ENCODE measurements around the gene RFNG. TPM values are rescaled to one million over a fixed set of nuclear protein-coding genes. Genes with fewer than 3 reads are reported as not detected.

The RFNG gene
- total and polyA plus RNA-seq, 8 donors, result 12.5 to 66.5 (median 27.1) TPM

DNA sequence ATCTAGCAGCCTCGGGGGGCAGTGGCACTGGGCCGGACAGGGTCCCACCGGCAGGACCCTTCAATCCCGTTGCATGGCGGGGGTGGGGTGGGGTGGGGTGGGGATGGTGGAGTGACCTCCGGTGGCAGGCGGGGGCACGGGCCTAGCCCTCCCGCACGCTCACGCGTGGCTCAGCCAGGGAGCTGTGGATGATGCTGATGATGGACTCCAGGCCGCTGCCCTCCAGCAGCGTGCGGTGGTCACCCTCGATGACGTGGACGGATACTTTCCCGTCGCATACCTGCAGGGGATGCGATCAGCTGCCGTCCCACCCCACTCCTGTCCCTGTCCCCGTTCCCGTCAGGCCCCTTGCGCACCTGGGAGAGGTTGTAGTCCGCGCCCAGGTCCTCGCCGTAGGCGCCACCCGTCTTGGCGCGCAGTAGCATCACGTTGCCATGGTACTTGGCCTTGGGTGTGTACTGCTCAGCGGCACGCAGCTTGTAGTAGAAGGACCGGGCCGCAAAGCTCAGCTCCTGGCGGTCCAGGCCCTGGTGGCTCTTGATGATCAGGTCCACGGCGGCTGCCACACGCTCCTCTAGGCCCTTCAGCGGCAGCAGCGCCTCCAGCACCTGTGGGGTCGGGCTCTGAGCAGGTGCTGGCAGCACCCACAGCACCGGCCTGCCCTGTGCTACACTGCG is 27.5 kb upstream of the RFNG start:
- H3K4me1 ChIP-seq, result no peaks in the 10 kb centered on the region
- TF ChIP-seq, protein P1, sequence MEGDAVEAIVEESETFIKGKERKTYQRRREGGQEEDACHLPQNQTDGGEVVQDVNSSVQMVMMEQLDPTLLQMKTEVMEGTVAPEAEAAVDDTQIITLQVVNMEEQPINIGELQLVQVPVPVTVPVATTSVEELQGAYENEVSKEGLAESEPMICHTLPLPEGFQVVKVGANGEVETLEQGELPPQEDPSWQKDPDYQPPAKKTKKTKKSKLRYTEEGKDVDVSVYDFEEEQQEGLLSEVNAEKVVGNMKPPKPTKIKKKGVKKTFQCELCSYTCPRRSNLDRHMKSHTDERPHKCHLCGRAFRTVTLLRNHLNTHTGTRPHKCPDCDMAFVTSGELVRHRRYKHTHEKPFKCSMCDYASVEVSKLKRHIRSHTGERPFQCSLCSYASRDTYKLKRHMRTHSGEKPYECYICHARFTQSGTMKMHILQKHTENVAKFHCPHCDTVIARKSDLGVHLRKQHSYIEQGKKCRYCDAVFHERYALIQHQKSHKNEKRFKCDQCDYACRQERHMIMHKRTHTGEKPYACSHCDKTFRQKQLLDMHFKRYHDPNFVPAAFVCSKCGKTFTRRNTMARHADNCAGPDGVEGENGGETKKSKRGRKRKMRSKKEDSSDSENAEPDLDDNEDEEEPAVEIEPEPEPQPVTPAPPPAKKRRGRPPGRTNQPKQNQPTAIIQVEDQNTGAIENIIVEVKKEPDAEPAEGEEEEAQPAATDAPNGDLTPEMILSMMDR (IDR thresholded peaks at IDR 0.05), result no peak
- no peak for TF ChIP-seq POLR2A (IDR thresholded peaks at IDR 0.05)
- H3K4me3 ChIP-seq, result no peak overlapping the region
- 91 to 92% (median 92%) methylated on average over 28 to 47 of the region's 47 CpGs for WGBS, 5 donors
- H3K27me3 ChIP-seq, result no peaks in the 10 kb centered on the region
- DNase-seq, result no peak
- no peaks in the 10 kb centered on the region for H3K9me3 ChIP-seq
- peaks cover 52 to 66% (median 64%) of the 10 kb centered on the region in 4 donors for H3K36me3 ChIP-seq
- intact Hi-C loops (cut with DNase I; ENCODE audit: low total_unique reads), result no loop called here
- no peak overlapping the region for H3K27ac ChIP-seq

GRCh38 chr17:82078433-82078832 is 26.8 kb upstream of the RFNG start:
- H3K27me3 ChIP-seq, result no peaks in the 10 kb centered on the region
- peaks cover 45 to 59% (median 57%) of the 10 kb centered on the region in 4 donors for H3K36me3 ChIP-seq
- 80 to 92% (median 92%) methylated on average over 7 to 18 of the region's 18 CpGs for WGBS, 5 donors
- H3K4me3 ChIP-seq, result no peak overlapping the region
- no peaks in the 10 kb centered on the region for H3K4me1 ChIP-seq
- DNase-seq, result no peak
- H3K27ac ChIP-seq, result no peak overlapping the region
- H3K9me3 ChIP-seq, result no peaks in the 10 kb centered on the region
- no peak for TF ChIP-seq POLR2AphosphoS5 (IDR thresholded peaks at IDR 0.05)
- TF ChIP-seq POLR2A (IDR thresholded peaks at IDR 0.05), result no peak
- no peak for TF ChIP-seq EP300 (IDR thresholded peaks at IDR 0.05)
- TF ChIP-seq, protein P1 (IDR thresholded peaks at IDR 0.05), result no peak
- intact Hi-C loops (cut with DNase I; ENCODE audit: low total_unique reads), result no loop called here

DNA sequence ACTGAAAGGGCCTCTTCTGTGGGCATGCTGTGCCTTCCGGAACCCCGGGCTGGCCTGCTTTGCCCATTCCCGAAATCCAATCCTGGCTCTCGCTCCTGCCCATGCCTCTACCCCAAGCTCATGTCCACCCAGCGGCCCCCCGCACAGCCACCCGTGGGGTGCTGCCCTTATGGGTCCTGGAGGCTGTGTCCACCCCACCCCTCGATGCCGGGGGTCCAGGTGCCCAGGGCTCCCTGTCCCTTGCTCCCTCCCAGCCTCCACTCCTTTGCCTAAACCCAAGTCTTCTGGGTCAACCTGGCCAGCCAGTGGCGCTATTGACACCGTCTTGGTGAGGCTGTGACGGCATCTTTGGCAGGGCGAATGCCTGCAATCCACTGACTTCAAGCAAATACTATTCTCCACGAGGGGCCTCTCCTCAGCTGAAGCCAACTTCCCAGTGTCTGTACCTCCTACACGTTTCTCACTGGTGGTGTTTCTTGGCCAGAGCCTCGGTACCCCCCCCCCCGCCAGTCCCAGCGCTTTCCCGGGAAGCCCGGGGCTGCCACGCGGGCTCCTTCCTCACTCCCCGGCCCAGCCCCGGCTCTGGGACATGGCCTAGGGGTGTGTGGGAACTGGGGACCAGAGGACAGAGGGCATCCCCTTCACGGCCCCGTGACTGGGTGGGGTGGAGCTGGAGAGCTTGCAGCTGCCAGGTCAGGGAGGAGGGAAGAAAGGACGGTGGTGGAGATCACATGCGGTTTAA is 26.2 kb upstream of the RFNG start:
- DNase-seq, result peak in 1 of 2 donors; percentile 73
- intact Hi-C loops (cut with DNase I; ENCODE audit: low total_unique reads), result no loop called here
- peaks cover 39 to 53% (median 50%) of the 10 kb centered on the region in 4 donors for H3K36me3 ChIP-seq
- H3K4me1 ChIP-seq, result no peaks in the 10 kb centered on the region
- WGBS, 5 donors, result 67 to 75% (median 70%) methylated on average over 25 to 28 of the region's 28 CpGs
- no peak overlapping the region for H3K27ac ChIP-seq
- H3K4me3 ChIP-seq, result no peak overlapping the region
- H3K9me3 ChIP-seq, result no peaks in the 10 kb centered on the region
- H3K27me3 ChIP-seq, result no peaks in the 10 kb centered on the region
- TF ChIP-seq EP300 (IDR thresholded peaks at IDR 0.05) (no peak), POLR2AphosphoS5 (IDR thresholded peaks at IDR 0.05) (no peak), POLR2A (IDR thresholded peaks at IDR 0.05) (no peak)
- TF ChIP-seq, protein P1 (IDR thresholded peaks at IDR 0.05), result no peak

DNA sequence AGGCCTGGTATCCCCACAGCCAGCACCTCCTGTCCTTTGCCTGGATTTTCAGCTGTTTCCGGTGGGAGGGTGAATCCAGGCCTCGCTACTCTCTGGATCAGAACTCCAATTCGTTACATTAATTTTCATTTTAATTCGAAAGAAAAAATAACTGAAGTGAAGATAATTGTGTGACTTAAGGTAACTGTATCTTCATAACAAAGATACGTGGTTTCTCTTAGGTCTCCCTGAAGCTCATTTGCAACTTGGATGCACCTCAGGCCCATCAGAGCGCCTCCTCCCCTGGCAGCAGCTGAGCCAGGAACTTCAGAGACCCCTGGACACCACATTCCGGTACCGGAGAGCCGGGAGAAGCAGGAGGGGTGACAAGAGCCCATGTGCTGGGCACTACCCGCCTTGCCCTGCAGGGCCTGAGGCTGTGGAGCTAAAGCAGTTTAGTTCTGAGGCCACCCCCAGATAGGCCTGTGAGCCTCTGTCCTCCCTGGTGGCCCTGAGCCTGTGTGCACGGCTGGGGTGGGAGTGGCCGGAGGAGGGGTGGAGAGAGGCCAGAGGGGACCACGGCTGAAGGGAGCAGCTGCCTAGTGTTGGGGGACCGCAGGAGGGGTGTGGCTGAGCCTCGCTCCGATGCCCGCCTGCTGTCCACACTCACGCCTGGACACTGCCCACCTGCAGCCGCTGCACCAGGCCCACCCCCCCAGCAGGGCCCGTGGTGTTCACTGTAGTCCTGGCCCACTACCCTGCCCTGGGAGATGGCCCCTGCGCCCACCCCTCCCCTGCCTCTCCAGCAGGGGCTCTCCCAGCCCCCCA is 25.4 kb upstream of the RFNG start:
- Histone ChIP-seq H3K36me3 (peaks cover 31 to 45% (median 42%) of the 10 kb centered on the region in 4 donors), H3K27me3 (no peaks in the 10 kb centered on the region), H3K4me1 (no peaks in the 10 kb centered on the region), H3K9me3 (no peaks in the 10 kb centered on the region), H3K4me3 (no peak overlapping the region), H3K27ac (no peak overlapping the region)
- peak in 1 of 2 donors; percentile 34 for DNase-seq
- TF ChIP-seq POLR2AphosphoS5 (IDR thresholded peaks at IDR 0.05), result no peak
- TF ChIP-seq, protein P1 (IDR thresholded peaks at IDR 0.05), result no peak
- no peak for TF ChIP-seq EP300 (IDR thresholded peaks at IDR 0.05)
- TF ChIP-seq POLR2A (IDR thresholded peaks at IDR 0.05), result no peak
- 66 to 81% (median 78%) methylated on average over 13 to 21 of the region's 21 CpGs for WGBS, 5 donors
- intact Hi-C loops (cut with DNase I; ENCODE audit: low total_unique reads), result no loop called here
